Hematopoietic multipotent progenitor cell treated with erythropoietin and hydrocortisone succinate and interleukin-3 and kit ligand, for 6 days (in vitro differentiated cells): ENCODE results near the gene CENPP.

Experiments used
- DNase-seq: peaks from one replicate; pipeline ENCODE4 v3.0.0-alpha.2; 2015

The CENPP gene

GRCh38 chr9:92513349-92513748 is 187.6 kb downstream of the CENPP start:
- no peak for DNase-seq

GRCh38 chr9:92514635-92515034 is 188.9 kb downstream of the CENPP start:
- DNase-seq: no peak

GRCh38 chr9:92516521-92516920 is 190.8 kb downstream of the CENPP start:
- no peak for DNase-seq

- no peak for DNase-seq
Observed at GRCh38 chr9:92517046-92517445, 191.3 kb downstream of the CENPP start.

GRCh38 chr9:92518199-92518598 is 192.4 kb downstream of the CENPP start:
- DNase-seq: no peak

DNA sequence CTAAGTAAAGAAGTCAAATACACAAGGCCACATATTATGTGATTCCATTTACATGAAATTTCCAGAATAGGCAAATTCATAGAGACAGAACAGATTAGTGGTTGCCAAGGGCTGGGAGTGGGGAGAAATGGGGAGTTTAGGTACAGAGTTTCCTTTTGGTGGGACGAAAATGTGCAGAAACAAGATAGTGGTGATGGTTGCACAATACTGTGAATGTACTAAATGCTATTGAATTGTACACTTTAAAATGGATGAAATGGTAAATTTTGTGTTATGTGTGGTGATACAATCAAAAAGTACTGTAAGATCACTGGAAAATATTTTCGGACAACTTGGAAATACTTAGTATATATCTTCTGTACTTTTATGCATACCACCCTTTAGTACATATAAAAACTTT is 195.1 kb downstream of the CENPP start:
- DNase-seq: peak; percentile 19

- DNase-seq: peak; percentile 56
Observed at GRCh38 chr9:92522983-92523970, 197.5 kb downstream of the CENPP start.

DNA sequence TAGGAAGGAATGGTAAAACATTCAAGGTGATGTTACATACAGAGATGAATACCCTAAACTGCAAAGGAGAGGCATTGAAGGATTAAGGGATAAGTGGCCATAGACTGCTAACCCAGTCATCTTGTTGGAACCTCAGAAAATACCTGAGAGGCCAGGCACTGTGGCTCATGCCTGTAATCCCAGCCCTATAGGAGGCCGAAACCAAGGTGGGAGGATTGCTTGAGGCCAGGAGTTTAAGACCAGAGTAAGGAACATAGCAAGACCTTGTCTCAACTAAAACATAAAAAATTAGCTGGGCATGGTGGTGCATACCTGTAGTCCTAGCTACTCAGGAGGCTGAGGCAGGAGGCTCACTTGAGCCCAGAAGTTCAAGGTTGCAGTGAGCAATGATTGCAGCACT is 199.1 kb downstream of the CENPP start:
- no peak for DNase-seq

DNA sequence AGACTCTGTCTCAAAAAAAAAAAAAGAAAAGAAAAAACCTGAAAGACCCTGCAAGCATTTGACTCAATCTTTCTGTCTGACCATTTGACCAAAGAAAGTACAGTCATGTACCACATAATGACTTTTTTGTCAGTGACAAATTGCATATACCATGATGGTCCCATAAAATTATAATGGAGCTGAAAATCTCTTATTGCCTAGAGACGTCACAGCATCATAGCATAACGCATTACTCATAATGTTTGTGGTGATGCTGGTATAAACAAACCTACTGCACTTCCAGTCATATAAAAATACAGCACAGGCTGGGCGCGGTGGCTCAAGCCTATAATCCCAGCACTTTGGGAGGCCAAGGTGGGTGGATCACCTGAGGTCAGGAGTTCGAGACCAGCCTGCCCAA is 199.6 kb downstream of the CENPP start:
- no peak for DNase-seq

DNA sequence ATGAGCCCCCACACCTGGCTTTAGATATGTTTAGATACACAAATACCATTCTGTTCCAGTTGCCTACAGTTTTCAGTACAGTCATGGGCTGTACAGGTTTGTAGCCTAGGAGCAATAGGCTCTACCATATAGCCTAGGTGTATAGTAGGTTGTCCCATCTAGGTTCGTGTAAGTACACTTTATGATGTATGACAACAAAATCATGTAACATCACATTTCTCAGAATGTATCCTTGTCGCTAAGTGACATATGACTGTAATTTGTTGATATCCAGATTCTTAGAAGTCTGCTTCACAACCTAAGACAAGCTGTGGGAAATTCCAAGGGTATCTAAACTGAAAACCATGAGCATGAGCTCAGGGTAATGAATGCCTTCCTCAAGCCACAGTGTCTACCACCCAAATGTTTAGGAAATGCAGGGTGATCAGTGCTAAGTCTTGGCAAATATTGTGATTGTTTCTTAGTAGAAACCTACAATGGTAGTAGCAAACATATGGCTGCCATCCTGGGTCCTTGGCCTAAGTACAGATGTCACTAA is 201.6 kb downstream of the CENPP start:
- no peak for DNase-seq

DNA sequence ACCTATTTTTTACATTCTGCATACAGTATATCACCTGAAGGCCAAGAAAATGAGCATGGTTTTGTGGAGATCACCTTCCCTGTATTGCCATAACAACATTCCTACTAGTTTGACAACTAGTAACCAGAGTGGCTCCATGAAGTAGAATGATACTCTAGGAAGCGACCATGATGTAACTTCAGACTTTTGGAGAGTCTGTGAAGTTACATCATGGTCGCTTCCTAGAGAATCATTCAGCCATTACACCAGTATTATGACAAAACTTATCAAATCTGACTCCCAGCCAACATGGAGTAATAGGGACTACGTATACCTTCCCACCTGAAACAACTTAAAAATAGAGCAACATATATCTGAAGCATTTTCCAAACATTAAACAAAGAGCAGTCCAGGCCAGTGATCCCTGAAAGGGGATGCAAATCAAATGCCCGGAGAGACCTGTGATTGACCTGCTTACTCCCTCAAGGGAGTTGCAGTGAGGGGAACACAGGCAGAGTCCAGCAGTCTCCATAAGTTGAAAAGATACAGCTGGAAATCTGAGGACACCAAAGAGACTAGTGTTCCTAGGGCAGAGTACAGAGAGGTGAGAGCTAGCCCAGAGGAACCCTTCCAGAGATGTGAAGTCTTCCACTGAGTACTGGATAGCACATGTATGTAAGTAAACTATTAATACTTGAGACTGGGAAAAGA is 202.2 kb downstream of the CENPP start:
- no peak for DNase-seq

DNA sequence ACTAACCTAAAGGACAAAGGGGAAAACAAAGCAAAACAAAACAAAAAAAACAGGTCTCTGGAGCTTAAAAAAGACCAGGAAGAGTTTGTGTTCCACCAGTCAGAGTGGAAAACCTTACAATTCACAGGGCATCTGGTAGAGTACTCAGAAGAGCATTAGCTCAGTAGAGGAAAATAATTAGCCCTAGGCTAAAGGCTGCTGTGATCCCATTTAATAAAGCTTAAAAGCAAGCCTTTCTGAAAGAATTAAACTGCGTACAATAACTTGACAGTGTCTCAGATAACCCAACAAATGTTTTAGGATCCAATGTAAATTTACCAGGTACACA is 202.7 kb downstream of the CENPP start:
- DNase-seq: no peak

- no peak for DNase-seq
Observed at GRCh38 chr9:92529124-92529523, 203.4 kb downstream of the CENPP start.

GRCh38 chr9:92530893-92531292 is 205.1 kb downstream of the CENPP start:
- no peak for DNase-seq

DNA sequence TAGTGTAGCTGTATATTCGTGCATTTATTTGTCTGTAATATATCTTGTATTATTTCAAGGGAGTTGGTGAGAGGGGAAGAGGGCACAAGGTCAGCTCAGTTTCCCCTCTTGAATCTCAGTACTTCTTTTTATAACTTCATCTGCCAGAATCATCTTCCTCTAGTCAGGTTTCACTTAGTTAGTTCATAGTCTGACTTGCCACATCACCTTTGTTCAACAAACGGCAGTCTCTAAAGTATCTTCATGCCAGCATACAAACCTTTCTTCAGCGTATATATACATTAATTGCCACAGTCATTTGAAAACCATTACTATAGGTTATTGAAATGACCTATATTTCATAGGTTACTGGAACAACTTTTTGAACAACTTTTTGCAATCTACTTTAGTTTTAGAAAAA is 208.5 kb downstream of the CENPP start:
- no peak for DNase-seq

GRCh38 chr9:92534674-92535073 is 208.9 kb downstream of the CENPP start:
- no peak for DNase-seq

DNA sequence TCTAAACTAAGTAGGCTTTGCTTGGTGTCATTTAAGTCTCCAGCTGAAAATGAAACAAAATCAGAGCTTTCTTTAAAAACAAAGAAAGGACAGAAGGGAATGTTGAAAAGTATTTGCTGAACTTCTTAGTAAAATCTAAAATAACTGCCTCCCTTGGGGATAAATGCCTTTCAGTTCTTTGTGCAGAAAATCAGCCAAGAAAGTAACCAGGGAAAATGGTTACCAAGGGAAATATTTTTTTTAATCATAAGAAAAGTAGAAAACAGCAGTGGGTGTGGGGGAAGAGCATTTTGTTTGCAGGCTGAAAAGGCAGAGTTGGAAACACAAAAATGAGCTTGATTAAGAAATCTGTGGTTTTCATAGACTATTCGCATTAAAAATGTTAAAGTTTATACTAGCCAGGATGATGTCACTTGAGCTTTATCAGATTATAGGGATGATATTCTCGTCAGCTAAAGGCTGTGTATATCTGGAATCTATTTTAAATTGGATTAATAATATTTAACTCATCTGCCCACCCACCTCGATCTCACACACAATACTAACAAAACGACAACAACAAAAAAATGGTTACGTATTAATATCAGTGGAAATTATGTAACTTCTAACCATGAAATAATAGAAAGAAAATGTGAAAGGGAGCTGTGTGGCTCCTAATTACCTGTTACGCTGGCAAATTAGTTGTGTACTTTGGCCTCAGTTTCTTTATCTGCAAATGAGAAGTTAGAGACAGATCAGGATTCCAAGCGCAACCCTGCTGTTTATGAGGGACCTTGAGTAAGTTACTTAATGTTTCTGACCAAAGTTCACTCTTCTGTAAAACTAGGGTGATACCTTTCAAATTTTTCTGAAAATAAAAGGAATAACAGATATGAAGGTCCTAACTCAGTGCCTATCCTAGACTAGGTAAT is 210.4 kb downstream of the CENPP start, which contains the start of gene ECM2:
Gene ECM2 (minus strand): TSS at position 51 of the 911 bp plus-strand sequence. CDS start 13,124 bp downstream, outside the sequence.
- no peak for DNase-seq

DNA sequence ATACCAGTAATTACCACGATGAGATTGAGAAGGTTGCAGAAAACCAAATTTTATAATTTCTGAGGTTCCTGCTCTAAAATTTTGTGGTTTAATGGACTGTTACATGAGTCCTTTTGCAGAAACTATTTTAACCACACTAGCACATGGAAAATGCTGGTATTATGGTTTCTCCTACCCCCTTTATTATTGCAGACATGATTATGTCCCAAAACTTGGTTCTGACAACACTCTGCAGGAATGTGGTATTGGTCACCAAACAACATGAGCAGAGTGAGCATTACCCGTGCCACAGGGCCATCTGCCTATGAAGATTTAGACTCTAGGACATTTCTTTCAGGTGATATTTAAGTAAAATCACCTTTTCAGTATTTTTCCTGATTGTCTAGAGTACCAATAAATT is 212.8 kb downstream of the CENPP start:
- no peak for DNase-seq

DNA sequence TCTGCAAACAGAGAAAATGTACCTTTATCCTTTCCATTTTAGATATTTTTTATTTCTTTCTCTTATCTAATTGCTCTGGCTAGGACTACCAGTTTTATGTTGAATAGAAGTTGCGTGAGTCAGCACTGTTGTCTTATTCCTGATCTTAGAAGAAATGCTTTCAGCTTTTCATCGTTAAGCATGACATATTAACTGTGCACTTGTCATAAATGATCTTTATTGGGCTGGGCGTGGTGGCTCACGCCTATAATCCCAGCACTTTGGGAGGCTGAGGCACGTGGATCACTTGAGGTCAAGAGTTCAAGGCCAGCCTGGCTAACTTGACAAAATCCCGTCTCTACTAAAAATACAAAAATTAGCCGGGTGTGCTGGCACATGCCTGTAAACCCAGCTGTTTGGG is 218.2 kb downstream of the CENPP start:
- DNase-seq: no peak

- no peak for DNase-seq
Observed at GRCh38 chr9:92545002-92545510, 219.3 kb downstream of the CENPP start.

DNA sequence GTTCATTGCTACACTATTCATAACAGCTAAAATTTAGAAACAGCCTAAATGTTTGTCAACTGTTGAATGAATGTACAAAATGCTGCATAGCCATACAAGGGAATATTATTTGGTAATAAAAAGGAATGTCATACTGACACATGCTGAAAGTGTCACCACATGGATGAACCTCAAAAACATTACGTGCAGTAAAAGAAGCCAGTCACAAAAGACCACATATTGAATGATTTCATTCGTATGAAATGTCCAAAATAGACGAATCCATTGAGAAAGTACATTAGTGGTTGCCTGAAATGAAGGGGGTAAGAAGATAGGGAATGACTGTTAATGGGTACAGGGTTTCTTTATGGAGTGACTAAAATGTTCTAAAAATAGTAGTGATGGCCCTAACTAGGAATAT is 221.6 kb downstream of the CENPP start:
- DNase-seq: no peak

GRCh38 chr9:92550765-92551164 is 225.0 kb downstream of the CENPP start:
- DNase-seq: no peak
